HG02885 (cell line): Measurements from ENCODE around the gene SUMF1.

Experiments used
- ATAC-seq: cut with Tn5 transposase; IDR thresholded peaks from one replicate; pipeline ENCODE4 v1.9.1; 2021; ENCODE audit warnings: mild to moderate bottlenecking; ENCODE audit not compliant: unreplicated experiment, poor library complexity

Gene SUMF1

GRCh38 chr3:4498446-4498845, 31.4 kb upstream of the SUMF1 start:
- ATAC-seq, result no peak

GRCh38 chr3:4497843-4498324, 30.8 kb upstream of the SUMF1 start:
- no peak for ATAC-seq

GRCh38 chr3:4497005-4497692, 30.1 kb upstream of the SUMF1 start:
- no peak for ATAC-seq

GRCh38 chr3:4496087-4496452, 29.0 kb upstream of the SUMF1 start:
- no peak for ATAC-seq

GRCh38 chr3:4495294-4496086, 28.4 kb upstream of the SUMF1 start:
- no peak for ATAC-seq

- ATAC-seq, result peak; percentile 19
Observed at GRCh38 chr3:4494895-4495264, 27.8 kb upstream of the SUMF1 start.

- no peak for ATAC-seq
Observed at GRCh38 chr3:4493941-4494894, 27.1 kb upstream of the SUMF1 start.

GRCh38 chr3:4493014-4493940, 26.2 kb upstream of the SUMF1 start, which contains the start of gene ITPR1:
TSS of gene ITPR1 (plus strand) at chr3:4493348. CDS start at chr3:4516492, 23,144 bp downstream.
- ATAC-seq, result peak; percentile 89

GRCh38 chr3:4492208-4493013, 25.3 kb upstream of the SUMF1 start:
- no peak for ATAC-seq

- ATAC-seq, result no peak
Observed at GRCh38 chr3:4491855-4492207, 24.8 kb upstream of the SUMF1 start.

- ATAC-seq, result no peak
Observed at GRCh38 chr3:4478261-4478660, 11.2 kb upstream of the SUMF1 start.

GRCh38 chr3:4476496-4476895, 9.4 kb upstream of the SUMF1 start:
- no peak for ATAC-seq

- no peak for ATAC-seq
Observed at GRCh38 chr3:4475804-4476203, 8.7 kb upstream of the SUMF1 start.

GRCh38 chr3:4474683-4475490, 7.8 kb upstream of the SUMF1 start:
- ATAC-seq, result peak; percentile 58

GRCh38 chr3:4472766-4473165, 5.7 kb upstream of the SUMF1 start:
- no peak for ATAC-seq

GRCh38 chr3:4472312-4472711, 5.2 kb upstream of the SUMF1 start:
- ATAC-seq, result no peak

- no peak for ATAC-seq
Observed at GRCh38 chr3:4471907-4472306, 4.8 kb upstream of the SUMF1 start.

GRCh38 chr3:4467522-4467867, 426 bp upstream of the SUMF1 start:
- no peak for ATAC-seq
